Ureter (tissue), 1 donor: Measurements from ENCODE around the gene ISCA2. TPM values are rescaled to one million over a fixed set of nuclear protein-coding genes. Genes with fewer than 3 reads are reported as not detected.
"Not testable (repeated sequence)": the region's sequence is repeated elsewhere in the genome, so short reads cannot be mapped to it uniquely, and the experiment has no call there.

ENCODE experiments used
- DNase-seq: peaks from one replicate; pipeline ENCODE4 v3.0.0-alpha.2; 2020; ENCODE audit warnings: low spot score
- total RNA-seq: library from RNA; stranded (reverse); gene quantifications from one replicate; pipeline ENCODE4 v1.2.4, GENCODE V29; 2023
- donor health status: DM: yes; HTN: yes; CAD: no.

ISCA2 gene
- 25.6 TPM for total RNA-seq

- DNase-seq = peak; percentile 100
Measured at GRCh38 chr14:74493343-74494261, at the start of gene ISCA2. TSS of gene ISCA2 (plus strand) at chr14:74493765. CDS start at chr14:74493775, 10 bp downstream.

GRCh38 chr14:74444866-74445265, 48.7 kb upstream of the ISCA2 start:
- DNase-seq = no peak

GRCh38 chr14:74454397-74454796, 39.2 kb upstream of the ISCA2 start:
- not testable (repeated sequence) for DNase-seq

GRCh38 chr14:74456684-74457564, 36.6 kb upstream of the ISCA2 start:
- DNase-seq = peak; percentile 26

- no peak for DNase-seq
Measured at GRCh38 chr14:74457565-74457895, 36.0 kb upstream of the ISCA2 start.

- DNase-seq = peak; percentile 39
Measured at GRCh38 chr14:74459289-74459946, 34.1 kb upstream of the ISCA2 start.

GRCh38 chr14:74459976-74460375, 33.6 kb upstream of the ISCA2 start:
- DNase-seq = no peak

GRCh38 chr14:74462993-74463392, 30.6 kb upstream of the ISCA2 start:
- no peak for DNase-seq

GRCh38 chr14:74463697-74464096, 29.9 kb upstream of the ISCA2 start:
- no peak for DNase-seq

- DNase-seq = no peak
Measured at GRCh38 chr14:74464785-74465184, 28.8 kb upstream of the ISCA2 start.

GRCh38 chr14:74465335-74465734, 28.2 kb upstream of the ISCA2 start:
- no peak for DNase-seq

- DNase-seq = no peak
Measured at GRCh38 chr14:74468513-74468912, 25.1 kb upstream of the ISCA2 start.

- DNase-seq = peak; percentile 18
Measured at GRCh38 chr14:74469548-74470518, 23.7 kb upstream of the ISCA2 start.

GRCh38 chr14:74472601-74473000, 21.0 kb upstream of the ISCA2 start:
- DNase-seq = no peak

GRCh38 chr14:74474376-74474775, 19.2 kb upstream of the ISCA2 start:
- DNase-seq = no peak

GRCh38 chr14:74475678-74476077, 17.9 kb upstream of the ISCA2 start:
- DNase-seq = no peak

- DNase-seq = no peak
Measured at GRCh38 chr14:74476107-74476506, 17.5 kb upstream of the ISCA2 start.

- DNase-seq = no peak
Measured at GRCh38 chr14:74476607-74477006, 17.0 kb upstream of the ISCA2 start.

GRCh38 chr14:74478996-74479635, 14.4 kb upstream of the ISCA2 start:
- DNase-seq = no peak

- DNase-seq = no peak
Measured at GRCh38 chr14:74480046-74480445, 13.5 kb upstream of the ISCA2 start.
